GM21717 (cell line): Measurements from ENCODE around the gene PNPLA7.
"Not testable (repeated sequence)": the region's sequence is repeated elsewhere in the genome, so short reads cannot be mapped to it uniquely, and the experiment has no call there.

Experiments used
- ATAC-seq: cut with Tn5 transposase; IDR thresholded peaks from one replicate; pipeline ENCODE4 v1.9.1; 2021; ENCODE audit warnings: mild to moderate bottlenecking, moderate library complexity; ENCODE audit not compliant: unreplicated experiment

The PNPLA7 gene

DNA sequence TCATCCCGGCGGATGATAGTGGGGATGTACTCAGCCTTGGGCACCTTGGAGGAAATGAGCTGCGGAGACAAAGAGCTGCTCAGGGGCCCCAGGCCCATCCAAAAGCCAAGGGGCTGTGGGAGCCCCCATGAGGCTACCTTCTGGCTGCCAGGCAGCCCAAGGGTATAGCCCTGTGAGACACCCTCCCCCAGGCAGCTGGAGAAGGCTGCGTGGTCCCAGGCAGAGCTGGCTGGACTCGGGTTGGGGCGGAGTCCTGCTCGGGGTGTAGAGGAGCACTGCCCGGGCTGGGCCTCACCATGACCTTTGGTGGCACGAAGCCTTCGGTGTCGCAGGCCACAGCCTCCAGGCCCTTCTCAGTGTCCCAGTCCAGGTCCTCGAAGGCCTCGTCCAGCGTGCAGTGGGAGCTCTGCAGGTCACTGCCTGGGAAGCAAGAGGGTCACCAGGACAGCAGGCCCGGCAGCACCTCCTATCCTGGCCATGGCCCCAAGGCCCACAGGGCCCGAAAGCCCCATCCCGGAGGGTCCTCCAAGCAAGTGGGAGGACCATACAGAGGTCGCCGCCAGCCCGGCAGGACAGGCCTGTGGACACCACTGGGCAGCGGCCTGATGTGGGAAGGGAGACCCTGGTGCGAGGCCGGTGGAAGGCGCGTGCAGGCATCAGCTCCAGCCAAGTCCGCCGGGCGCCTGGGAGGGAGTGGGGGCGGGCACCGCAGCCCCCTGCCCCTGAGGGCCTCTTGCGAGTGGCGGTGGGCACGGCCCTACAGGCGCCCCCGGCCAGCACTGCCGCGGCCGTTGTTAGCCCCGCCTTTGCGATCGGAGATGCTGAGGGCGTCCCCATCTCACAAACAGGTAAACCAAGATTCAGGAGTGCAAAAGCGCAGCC, 97.2 kb downstream of the PNPLA7 start:
- no peak for ATAC-seq

DNA sequence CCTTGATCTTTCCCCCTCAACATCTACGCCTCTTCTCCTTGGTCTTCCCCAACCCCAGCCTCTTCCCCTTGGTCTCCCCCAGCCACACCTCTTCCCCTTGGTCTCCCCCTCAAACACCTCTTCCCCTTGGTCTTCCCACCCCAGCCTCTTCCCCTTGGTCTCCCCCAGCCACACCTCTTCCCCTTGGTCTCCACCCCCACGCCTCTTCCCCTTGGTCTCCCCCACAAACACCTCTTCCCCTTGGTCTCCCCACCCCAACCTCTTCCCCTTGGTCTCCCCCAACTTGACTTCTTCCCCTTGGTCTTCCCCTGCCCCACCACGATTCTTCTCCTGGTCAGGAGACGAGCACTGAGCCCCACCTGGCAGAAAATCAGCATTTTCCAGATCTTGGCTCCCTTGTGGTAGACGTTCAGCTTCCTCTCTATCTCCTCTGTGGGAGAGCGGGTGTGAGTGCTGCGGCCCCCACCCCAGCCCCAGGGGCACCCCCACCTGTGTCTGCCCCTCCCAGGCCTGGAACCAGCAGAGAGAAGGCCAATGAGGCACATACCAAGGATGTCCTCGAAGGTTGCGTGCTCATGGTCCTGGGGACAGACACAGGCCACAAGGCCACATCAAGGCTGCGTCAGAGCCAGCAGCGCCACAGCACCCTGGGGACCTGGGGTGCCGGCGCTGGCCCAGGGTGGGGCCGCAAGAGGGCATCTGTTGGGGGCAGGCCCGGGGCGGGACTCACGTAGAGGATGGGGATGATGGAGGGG, 98.0 kb downstream of the PNPLA7 start:
- no peak for ATAC-seq

DNA sequence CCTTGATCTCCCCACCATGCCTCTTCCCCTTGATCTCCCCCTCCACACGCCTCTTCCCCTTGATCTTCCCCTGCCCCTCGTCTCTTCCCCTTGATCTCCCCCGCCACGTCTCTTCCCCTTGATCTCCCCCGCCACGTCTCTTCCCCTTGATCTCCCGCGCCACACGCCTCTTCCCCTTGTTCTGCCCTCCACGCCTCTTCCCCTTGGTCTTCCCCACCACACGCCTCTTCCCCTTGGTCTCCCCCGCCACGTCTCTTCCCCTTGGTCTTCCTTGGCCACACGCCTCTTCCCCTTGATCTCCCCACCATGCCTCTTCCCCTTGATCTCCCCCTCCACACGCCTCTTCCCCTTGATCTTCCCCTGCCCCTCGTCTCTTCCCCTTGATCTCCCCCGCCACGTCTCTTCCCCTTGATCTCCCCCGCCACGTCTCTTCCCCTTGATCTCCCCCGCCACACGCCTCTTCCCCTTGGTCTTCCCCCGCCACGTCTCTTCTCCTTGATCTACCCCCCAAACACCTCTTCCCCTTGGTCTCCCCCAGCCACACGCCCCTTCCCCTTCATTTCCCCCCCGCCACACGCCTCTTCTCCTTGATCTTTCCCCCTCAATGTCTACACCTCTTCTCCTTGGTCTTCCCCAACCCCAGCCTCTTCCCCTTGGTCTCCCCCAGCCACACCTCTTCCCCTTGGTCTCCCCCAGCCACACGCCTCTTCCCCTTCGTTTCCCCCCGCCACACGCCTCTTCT, 98.8 kb downstream of the PNPLA7 start:
- not testable (repeated sequence) for ATAC-seq

DNA sequence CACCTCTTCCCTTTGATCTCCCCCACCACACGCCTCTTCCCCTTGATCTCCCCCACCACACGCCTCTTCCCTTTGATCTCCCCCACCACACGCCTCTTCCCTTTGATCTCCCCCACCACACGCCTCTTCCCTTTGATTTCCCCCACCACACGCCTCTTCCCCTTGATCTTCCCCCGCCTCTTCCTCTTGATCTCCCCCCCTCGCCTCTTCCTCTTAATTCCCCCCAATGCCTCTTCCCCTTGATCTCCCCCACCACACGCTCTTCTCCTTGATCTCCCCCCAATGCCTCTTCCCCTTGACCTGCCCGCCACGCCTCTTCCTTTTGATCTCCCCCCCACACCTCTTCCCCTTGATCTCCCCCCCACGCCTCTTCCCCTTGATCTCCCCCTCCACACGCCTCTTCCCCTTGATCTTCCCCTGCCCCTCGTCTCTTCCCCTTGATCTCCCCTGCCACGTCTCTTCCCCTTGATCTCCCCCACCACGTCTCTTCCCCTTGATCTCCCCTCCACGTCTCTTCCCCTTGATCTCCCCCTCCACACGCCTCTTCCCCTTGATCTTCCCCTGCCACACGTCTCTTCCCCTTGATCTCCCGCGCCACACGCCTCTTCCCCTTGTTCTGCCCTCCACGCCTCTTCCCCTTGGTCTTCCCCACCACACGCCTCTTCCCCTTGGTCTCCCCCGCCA, 99.5 kb downstream of the PNPLA7 start:
- ATAC-seq: not testable (repeated sequence)

DNA sequence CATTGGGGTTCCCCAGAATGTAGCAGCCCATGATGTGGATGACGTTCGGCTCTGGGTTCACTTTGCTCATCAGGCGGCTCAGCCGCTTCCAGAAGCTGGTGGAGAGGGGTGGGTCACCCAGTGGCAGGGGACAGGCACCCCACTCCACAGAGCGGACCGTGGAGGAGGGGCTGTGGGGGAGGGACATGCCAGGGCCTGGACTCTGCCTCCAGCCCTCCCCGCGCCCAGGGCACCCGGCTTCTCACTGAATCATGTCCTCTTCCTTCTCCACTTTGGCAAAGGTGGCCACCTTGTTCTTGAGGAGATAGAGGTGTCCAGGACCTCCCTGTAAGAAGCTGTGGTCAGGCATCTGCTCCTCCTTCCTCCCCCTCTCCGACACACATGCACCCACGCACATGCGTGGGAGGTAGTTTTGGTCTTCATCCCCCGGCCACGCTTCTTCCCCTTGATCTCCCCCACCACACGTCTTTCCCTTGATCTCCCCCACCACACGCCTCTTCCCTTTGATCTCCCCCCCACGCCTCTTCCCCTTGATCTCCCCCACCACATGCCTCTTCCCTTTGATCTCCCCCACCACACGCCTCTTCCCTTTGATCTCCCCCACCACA, 100.2 kb downstream of the PNPLA7 start:
- no peak for ATAC-seq

DNA sequence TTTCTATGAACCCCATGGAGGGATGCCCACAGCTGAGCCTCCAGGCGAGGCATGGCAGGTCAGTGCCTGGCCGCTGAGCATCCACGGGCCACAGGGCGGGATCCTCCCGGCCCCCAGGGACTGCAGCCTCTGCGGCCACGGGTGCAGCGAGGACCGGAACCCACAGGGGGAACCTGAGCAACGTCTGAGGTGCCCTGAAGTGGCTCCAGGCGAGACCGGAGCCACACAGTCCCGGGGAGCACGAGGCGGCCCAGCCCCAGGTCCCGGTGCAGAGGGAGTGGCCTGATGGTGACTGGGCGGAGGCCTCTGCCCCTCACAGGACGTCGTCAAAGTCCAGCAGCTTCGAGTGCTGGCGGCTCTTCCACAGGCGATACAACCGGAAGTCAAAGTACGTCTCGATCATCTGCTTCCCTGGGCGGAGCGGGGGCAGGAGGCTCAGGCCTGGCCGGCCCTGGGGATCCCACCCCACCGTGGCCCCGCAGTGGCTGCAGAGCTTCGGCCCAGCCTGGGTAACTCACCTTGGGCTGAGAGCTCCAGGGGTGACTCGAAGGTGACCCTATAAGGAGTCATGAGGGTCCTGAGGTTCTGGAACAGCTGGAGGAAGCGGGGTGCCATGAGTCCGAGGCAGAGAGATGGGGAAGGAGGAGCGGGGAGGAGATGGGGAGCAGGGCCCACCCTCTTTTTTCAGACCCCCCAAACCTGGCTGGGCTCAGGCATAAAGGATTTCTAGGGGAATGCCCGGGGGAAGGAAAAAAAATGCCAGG, 100.9 kb downstream of the PNPLA7 start:
- ATAC-seq: no peak

GRCh38 chr9:137448602-137448962, 101.6 kb downstream of the PNPLA7 start:
- ATAC-seq: no peak

- ATAC-seq: no peak
These were observed 102.2 kb downstream of the PNPLA7 start for GRCh38 chr9:137447722-137448601.

DNA sequence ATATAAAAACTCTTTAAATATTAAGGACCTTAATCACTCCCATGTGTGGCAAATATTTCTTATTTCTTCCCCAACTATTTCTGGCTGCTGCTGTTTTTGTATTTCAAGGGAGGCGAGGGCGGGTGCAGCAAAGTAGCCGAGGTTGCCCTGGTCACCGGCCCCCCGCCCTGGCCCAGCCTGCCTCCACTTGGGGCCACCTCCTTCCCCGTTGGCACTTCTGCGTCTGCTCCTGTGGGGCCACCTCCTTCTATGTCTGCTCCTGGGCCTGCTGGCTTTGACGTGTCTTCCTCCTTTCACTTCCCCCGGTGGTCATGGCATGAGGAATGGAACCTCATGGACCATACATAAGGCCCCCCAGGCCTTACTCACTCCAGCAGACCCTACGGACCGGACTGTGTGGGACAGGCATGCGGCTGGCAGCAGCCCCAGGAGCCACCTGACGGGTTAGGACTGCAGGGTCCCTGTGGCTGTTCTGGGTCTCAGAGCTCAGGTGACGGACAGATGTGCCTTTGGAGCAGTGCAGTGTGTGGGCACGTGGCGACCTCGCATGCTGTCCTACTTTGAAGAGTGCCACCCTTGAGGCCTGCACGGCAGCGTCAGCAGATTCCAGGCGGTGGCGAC, 103.2 kb downstream of the PNPLA7 start:
- ATAC-seq: no peak

DNA sequence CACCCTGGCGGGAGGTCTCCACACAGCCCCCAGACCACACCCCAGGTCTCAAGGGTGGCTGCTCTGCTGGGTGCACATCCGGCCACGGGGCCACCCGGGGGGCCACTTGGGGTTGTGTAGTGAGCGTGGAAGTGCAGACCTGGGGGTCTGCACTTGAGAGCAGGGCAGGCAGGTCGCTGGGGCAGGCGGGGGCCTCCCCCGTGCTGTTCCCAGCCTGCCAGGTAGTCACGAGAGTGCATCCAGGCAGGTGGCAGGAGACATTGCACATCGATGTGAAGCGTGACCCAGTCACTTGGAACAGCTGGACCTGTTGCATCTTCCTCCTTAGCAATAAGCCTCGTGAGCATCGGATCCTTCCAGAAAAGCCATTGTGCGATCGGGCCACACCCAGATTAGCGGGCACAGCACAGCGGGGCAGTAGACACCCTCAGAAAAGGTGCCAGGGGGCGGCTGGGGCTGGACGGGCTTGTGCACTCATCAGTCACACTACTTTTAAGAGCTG, 104.2 kb downstream of the PNPLA7 start:
- ATAC-seq: no peak

DNA sequence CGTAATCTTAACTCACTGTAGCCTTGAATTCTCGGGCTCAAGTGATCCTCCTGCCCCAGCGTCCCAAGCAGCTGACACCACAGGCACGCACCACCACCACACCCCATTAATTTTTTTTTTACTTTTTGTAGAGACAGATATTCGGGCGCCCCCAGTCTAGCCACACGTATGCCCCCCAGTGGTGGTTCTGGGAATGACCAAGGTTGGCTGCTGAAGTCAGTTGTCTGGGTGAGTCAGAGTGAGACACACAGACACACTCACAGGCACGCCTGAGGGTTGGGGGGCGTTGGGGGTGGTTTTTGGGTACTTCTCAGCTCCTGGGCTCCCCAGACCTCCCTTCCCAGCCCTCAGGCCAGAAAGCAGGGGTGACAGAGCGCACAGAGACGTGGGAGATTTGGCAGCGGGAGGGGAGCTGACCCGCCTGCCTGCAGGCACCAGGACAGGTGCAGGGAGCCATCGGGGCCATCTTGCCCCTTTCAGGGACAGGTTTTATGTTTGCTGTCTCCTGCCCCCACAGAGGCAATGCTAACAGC, 104.9 kb downstream of the PNPLA7 start:
- no peak for ATAC-seq

GRCh38 chr9:137444106-137444790, 106.0 kb downstream of the PNPLA7 start:
- no peak for ATAC-seq

GRCh38 chr9:137441935-137442321, 108.3 kb downstream of the PNPLA7 start:
- ATAC-seq: no peak

DNA sequence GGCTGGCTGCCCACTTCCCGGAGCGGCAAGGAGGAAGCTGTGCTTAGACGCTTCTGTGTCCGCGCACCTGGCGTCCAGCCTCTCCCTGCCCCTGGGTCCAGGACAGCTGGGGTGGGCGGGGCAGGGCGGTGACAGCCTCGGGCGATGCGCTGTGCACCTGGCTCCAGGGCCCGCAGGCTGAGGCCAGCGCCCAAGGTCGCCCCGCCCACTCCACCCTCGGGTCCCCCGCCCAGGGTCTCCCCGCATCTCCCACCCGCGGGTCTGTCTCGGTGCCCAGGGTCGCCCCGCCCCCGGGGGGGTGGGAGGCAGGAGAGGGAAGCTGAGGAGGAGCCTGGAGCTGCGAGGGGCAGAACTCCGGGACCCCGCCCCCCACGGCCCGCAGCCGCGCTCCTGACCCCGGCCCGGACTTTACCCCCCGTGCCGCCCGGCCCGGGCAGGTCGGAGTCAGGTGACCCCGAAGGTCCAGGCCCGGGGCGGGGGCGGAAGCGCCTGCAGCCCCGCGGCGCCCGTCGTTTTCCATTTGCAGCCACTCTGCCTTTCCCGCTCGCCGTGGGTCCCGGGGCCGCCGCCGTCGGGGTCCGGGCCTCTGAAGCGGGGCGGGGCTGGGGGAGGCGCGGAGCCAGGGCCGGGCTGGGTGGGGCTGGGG, 108.8 kb downstream of the PNPLA7 start, which contains the start of gene ENTPD8:
Gene ENTPD8, minus strand, starts transcription at position 69 of the 646 bp plus-strand sequence. CDS start 3,072 bp downstream, outside the sequence.
- ATAC-seq: no peak

- ATAC-seq: no peak
These were observed 111.0 kb downstream of the PNPLA7 start for GRCh38 chr9:137439158-137439714.

DNA sequence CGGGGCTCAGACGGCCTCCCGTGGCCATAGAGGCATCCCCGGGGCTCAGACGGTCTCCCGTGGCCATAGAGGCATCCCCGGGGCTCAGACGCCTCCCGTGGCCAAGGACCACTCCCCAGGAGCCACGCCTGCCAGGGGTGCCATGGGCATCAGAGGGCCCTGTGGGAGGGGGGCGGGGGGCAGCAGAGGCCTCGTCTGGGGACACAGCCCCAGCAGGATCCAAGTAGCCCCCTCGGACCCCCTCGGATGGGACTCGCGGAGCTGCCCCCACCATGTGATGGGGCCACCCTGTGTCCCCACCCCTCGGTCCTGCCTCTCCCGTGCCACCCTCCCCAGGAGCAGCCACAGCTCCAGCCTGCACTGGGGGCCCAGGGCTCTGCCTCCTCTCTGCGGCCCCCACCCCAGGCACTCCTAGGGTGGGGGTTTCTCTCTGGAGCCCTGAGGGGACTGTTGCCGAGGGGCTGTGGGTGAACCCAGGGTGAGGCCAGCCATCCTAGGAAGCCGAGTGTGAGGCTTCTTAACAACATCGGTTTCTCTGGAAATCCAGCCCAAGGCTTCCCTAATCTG, 111.5 kb downstream of the PNPLA7 start:
- ATAC-seq: no peak
